HepG2 (cell line): Measurements from ENCODE around the gene GRM2. TPM values are rescaled to one million over a fixed set of nuclear protein-coding genes. Genes with fewer than 3 reads are reported as not detected.

Experiments
- ATAC-seq: fragments of 200-7000 bp; cut with Tn5 transposase; 3 replicates; pipeline ENCODE4 v1.9.1; 2020; ENCODE audit warnings: mild to moderate bottlenecking, moderate library complexity
- BruUV-seq: library from RNA; stranded (reverse); fragments of 400-500 nt; replicated peaks from 2 replicates; lab custom pipeline; 2021; lab: Mats Ljungman, UMichigan
- CTCF ChIA-PET: fragments of 300-600 bp; formaldehyde crosslinking; extraction: SDS; loops from one replicate; lab custom pipeline; 2021; ENCODE audit warnings: low total read pairs, inconsistent platforms, low intra/inter-chr PET ratio; lab: Yijun Ruan, JAX
- POLR2A ChIA-PET: fragments of 350-600 bp; sonication (Branson Sonifier 250); formaldehyde crosslinking; loops from one replicate; lab custom pipeline; 2020; ENCODE audit warnings: antibody characterized with exemption, inconsistent platforms; lab: Yijun Ruan, JAX
- DNase-seq: peaks from one replicate; pipeline ENCODE4 v3.0.0-alpha.2; 2015; ENCODE audit warnings: low spot score
- FAIRE-seq: peaks from 3 replicates; lab custom pipeline; 2011; peaks lifted over from hg19 to GRCh38; lab: Jason Lieb, UNC
- H2AFZ ChIP-seq: one replicate; pipeline ENCODE4 v1.6.1; 2011; ENCODE audit warnings: low read length, inconsistent platforms
- H3K27ac ChIP-seq: fragments of 300-600 bp; 3 replicates; pipeline ENCODE4 v1.8.0; 2011; ENCODE audit warnings: mixed run types, mild to moderate bottlenecking, mixed read lengths, low read length, inconsistent platforms; ENCODE audit not compliant: insufficient read depth; ENCODE audit errors: extremely low read length
- H3K27me3 ChIP-seq, 2 experiments: fragments of 200-600 bp in 1 of 2; 2 replicates in 1 of 2; 3 replicates in 1 of 2; pipeline versions ENCODE4 v1.6.0 to v1.8.0; 2011; ENCODE audit warnings: low read length in 2 of 2, mild to moderate bottlenecking in 2 of 2, moderate library complexity in 2 of 2, inconsistent platforms in 1 of 2; ENCODE audit not compliant: insufficient read depth in 2 of 2, control insufficient read depth in 1 of 2
- H3K36me3 ChIP-seq, 2 experiments: fragments of 200-600 bp in 1 of 2; replicated peaks in 1 of 2; 2 replicates in 1 of 2; 3 replicates in 1 of 2; pipeline versions ENCODE4 v1.5.1 to v1.8.0; 2011; ENCODE audit warnings: low read length in 2 of 2, inconsistent platforms in 1 of 2; ENCODE audit not compliant: insufficient read depth in 2 of 2, control insufficient read depth in 1 of 2
- H3K4me1 ChIP-seq: 2 replicates; pipeline ENCODE4 v1.5.1; 2012; ENCODE audit warnings: low read length, inconsistent platforms; ENCODE audit not compliant: insufficient read depth
- H3K4me2 ChIP-seq: 2 replicates; pipeline ENCODE4 v1.6.0; 2011; ENCODE audit warnings: low read depth, low read length, inconsistent platforms
- H3K4me3 ChIP-seq, 3 experiments: fragments of 200-600 bp in 1 of 3; sonication (generic), shearing (Covaris generic) in 1 of 3; replicated peaks in 1 of 3; 2 replicates each; pipeline ENCODE4 v1.5.1; 2011 to 2016; ENCODE audit warnings: low read length in 3 of 3, inconsistent platforms in 2 of 3, low read depth in 2 of 3, mild to moderate bottlenecking in 2 of 3, control low read depth in 1 of 3, mixed read lengths in 1 of 3; ENCODE audit not compliant: insufficient read depth in 1 of 3
- H3K79me2 ChIP-seq: one replicate; pipeline ENCODE4 v1.6.1; 2011; ENCODE audit warnings: low read length, inconsistent platforms; ENCODE audit not compliant: insufficient read depth
- H3K9ac ChIP-seq: 2 replicates; pipeline ENCODE4 v1.6.0; 2011; ENCODE audit warnings: mild to moderate bottlenecking, low read depth, low read length, inconsistent platforms; ENCODE audit not compliant: insufficient read depth
- H3K9me3 ChIP-seq: 2 replicates; pipeline ENCODE4 v1.5.1; 2012; ENCODE audit warnings: mild to moderate bottlenecking, low read length
- H4K20me1 ChIP-seq: 2 replicates; pipeline ENCODE4 v1.6.0; 2011; ENCODE audit warnings: inconsistent platforms, mild to moderate bottlenecking, low read length, moderate library complexity; ENCODE audit not compliant: insufficient read depth
- ATF7-NPFF ChIP-seq: sonication (generic); formaldehyde crosslinking; IDR thresholded peaks from 2 replicates; pipeline ENCODE4 v1.8.1; 2023; ENCODE audit warnings: mild to moderate bottlenecking, low read depth, missing genetic modification reagents, moderate library complexity
- DPF2 ChIP-seq: sonication (generic); formaldehyde crosslinking; IDR thresholded peaks from 2 replicates; pipeline ENCODE4 v1.4.0; 2020; ENCODE audit warnings: mild to moderate bottlenecking, low read depth, missing genetic modification reagents, borderline replicate concordance
- FOXJ3 ChIP-seq: sonication (generic); formaldehyde crosslinking; IDR thresholded peaks from 2 replicates; pipeline ENCODE4 v1.4.0; 2020; ENCODE audit warnings: missing genetic modification reagents, mild to moderate bottlenecking, borderline replicate concordance
- KLF9 ChIP-seq: IDR thresholded peaks from 2 replicates; pipeline ENCODE4 v1.6.1; 2016; ENCODE audit warnings: low read depth
- MIXL1 ChIP-seq: IDR thresholded peaks from 2 replicates; pipeline ENCODE4 v1.6.1; 2016
- PHF8 ChIP-seq: sonication (generic); formaldehyde crosslinking; IDR thresholded peaks from 2 replicates; pipeline ENCODE4 v1.5.0; 2020; ENCODE audit warnings: missing genetic modification reagents
- RBAK ChIP-seq: sonication (generic); formaldehyde crosslinking; IDR thresholded peaks from 2 replicates; pipeline ENCODE4 v1.5.1; 2020; ENCODE audit warnings: mild to moderate bottlenecking, missing genetic modification reagents
- SMYD3 ChIP-seq: sonication (generic); formaldehyde crosslinking; IDR thresholded peaks from 2 replicates; pipeline ENCODE4 v1.8.1; 2023; ENCODE audit warnings: mild to moderate bottlenecking, missing genetic modification reagents
- ZMAT3 ChIP-seq: sonication (generic); formaldehyde crosslinking; conservative IDR thresholded peaks from 2 replicates; pipeline ENCODE4 v1.7.0; 2021; ENCODE audit warnings: missing genetic modification reagents
- ZNF296 ChIP-seq: sonication (generic); formaldehyde crosslinking; conservative IDR thresholded peaks from 2 replicates; pipeline ENCODE4 v1.5.0; 2020; ENCODE audit warnings: mild to moderate bottlenecking, missing genetic modification reagents
- ZNF335 ChIP-seq: sonication (generic); formaldehyde crosslinking; IDR thresholded peaks from 2 replicates; pipeline ENCODE4 v1.4.0; 2020; ENCODE audit warnings: missing genetic modification reagents
- ZNF556 ChIP-seq: sonication (generic); formaldehyde crosslinking; IDR thresholded peaks from 2 replicates; pipeline ENCODE4 v1.4.0; 2020; ENCODE audit warnings: mild to moderate bottlenecking, missing genetic modification reagents, borderline replicate concordance
- ZNF564 ChIP-seq: sonication (generic); formaldehyde crosslinking; IDR thresholded peaks from 2 replicates; pipeline ENCODE4 v1.8.1; 2023; ENCODE audit warnings: mild to moderate bottlenecking, missing genetic modification reagents
- ZNF660 ChIP-seq: sonication (generic); formaldehyde crosslinking; IDR thresholded peaks from 2 replicates; pipeline ENCODE4 v1.5.1; 2020; ENCODE audit warnings: mild to moderate bottlenecking, low read depth, missing genetic modification reagents, borderline replicate concordance
- ZNF713 ChIP-seq: sonication (generic); formaldehyde crosslinking; IDR thresholded peaks from 2 replicates; pipeline ENCODE4 v1.4.0; 2020; ENCODE audit warnings: mild to moderate bottlenecking, missing genetic modification reagents
- ZNF782 ChIP-seq: sonication (generic); formaldehyde crosslinking; IDR thresholded peaks from 2 replicates; pipeline ENCODE4 v1.4.0; 2020; ENCODE audit warnings: missing genetic modification reagents, mild to moderate bottlenecking, borderline replicate concordance
- ZSCAN29 ChIP-seq: sonication (generic); formaldehyde crosslinking; conservative IDR thresholded peaks from 2 replicates; pipeline ENCODE4 v1.4.0; 2020; ENCODE audit warnings: mild to moderate bottlenecking, missing genetic modification reagents
- WGBS: methylation state at CpG from one replicate; pipeline ENCODE4 v1.1.6; 2017; ENCODE audit warnings: low lambda C conversion rate; 5-methylcytosine and 5-hydroxymethylcytosine counted together
- in situ Hi-C: cut with HindIII; loops from 2 replicates; pipeline ENCODE4 v1.10.0; 2017; ENCODE audit warnings: low pct_unique_long_range_greater_than_20kb; ENCODE audit not compliant: extremely low pct_ligation_motif_present
- intact Hi-C: fragments of 100-400 bp; cut with micrococcal nuclease; formaldehyde crosslinking; loops from one replicate; pipeline ENCODE4 v1.10.0; 2022; ENCODE audit not compliant: unreplicated experiment
- polyA plus RNA-seq, 8 experiments: library from polyadenylated mRNA; depleted of rRNA in 3 of 8; stranded (reverse) in 7 of 8; unstranded in 1 of 8; fragments of >200 nt; fragmentation: Illumina TruSeq in 4 of 8; extraction: Trizol in 4 of 8; gene quantifications; 2 replicates each; pipeline versions ENCODE4 v1.2.1 to v1.2.3, GENCODE V29; 2011 to 2016; ENCODE audit warnings: low read depth in 4 of 8, missing spikeins in 1 of 8, mixed read lengths in 1 of 8; ENCODE audit not compliant: insufficient read depth in 1 of 8
- total RNA-seq, 5 experiments: library from RNA; depleted of rRNA; stranded (reverse); fragments of >200 nt; fragmentation: Illumina TruSeq; extraction: Trizol; gene quantifications; 2 replicates each; pipeline ENCODE4 v1.2.3, GENCODE V29; 2016; ENCODE audit warnings: low read depth in 1 of 5
- TF ChIP-seq, protein P1 (sequence below): sonication (generic); formaldehyde crosslinking; IDR thresholded peaks from 2 replicates; pipeline ENCODE4 v1.4.0; 2020; ENCODE audit warnings: missing genetic modification reagents; ENCODE audit errors: not compliant biosample characterization
- TF ChIP-seq, protein P2 (sequence below): fragments of 450-650 bp; IDR thresholded peaks from 2 replicates; pipeline ENCODE4 v1.6.1; 2017; ENCODE audit warnings: mild to moderate bottlenecking
- TF ChIP-seq, protein P3 (sequence below): sonication (generic); formaldehyde crosslinking; IDR thresholded peaks from 2 replicates; pipeline ENCODE4 v1.5.0; 2020; ENCODE audit warnings: mild to moderate bottlenecking, missing genetic modification reagents

GRM2 gene
- total and polyA plus RNA-seq, 2 of the 13 experiments (the other 11 are each of a cell fraction or from before 2014, with no cell fraction given), result 0.04 to 0.07 TPM

DNA sequence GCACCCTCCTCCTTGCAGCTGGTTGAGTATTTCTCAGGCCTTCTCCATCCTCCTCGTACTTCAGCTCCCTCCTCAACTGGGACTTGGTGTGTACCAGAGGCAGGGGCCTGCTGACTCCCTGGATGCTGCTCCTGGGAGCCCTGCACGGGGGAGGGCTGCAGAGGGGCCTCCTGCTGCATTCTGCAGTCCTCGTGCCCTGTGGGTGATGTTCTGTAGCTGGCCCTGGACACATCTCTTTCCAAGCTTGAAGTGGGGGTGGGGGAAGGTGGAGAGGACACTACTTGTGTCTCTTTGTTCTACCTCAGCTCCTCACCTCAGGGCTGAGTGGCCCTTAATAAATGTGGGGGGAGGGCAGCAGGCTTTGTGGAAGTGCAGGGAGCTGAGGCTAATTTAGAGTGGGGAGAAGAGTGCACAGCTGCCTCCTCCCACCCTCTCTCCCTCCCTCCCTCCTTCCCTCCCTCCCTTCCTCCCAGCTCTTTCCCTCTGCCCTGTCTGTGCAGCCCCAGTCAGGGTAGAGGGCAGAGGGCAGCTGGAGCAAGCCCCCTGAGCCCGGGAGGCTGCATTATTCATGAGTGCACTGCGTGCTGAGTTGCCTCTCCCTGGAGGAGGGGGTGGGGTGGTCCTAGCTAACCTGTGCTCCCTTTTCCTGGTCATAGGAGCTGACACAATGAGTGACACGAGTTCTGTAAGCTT lies 3.7 kb upstream of the GRM2 start:
- H2AFZ ChIP-seq, result no peak overlapping the region
- no peak for ATAC-seq
- TF ChIP-seq DPF2 (CRISPR knock-in tag) (no peak), ZSCAN29 (CRISPR knock-in tag) (no peak), SMYD3 (no peak), ZNF660 (CRISPR knock-in tag) (no peak), ZNF713 (CRISPR knock-in tag) (no peak), FOXJ3 (CRISPR knock-in tag) (no peak), KLF9 (CRISPR knock-in tag) (no peak), MIXL1 (CRISPR knock-in tag) (no peak), ZMAT3 (no peak), ATF7-NPFF (CRISPR knock-in tag) (no peak), ZNF296 (CRISPR knock-in tag) (no peak), RBAK (CRISPR knock-in tag) (no peak), PHF8 (CRISPR knock-in tag) (no peak), ZNF556 (CRISPR knock-in tag) (no peak), ZNF564 (CRISPR knock-in tag) (no peak), ZNF335 (CRISPR knock-in tag) (no peak), ZNF782 (CRISPR knock-in tag) (no peak)
- TF ChIP-seq, protein P1, sequence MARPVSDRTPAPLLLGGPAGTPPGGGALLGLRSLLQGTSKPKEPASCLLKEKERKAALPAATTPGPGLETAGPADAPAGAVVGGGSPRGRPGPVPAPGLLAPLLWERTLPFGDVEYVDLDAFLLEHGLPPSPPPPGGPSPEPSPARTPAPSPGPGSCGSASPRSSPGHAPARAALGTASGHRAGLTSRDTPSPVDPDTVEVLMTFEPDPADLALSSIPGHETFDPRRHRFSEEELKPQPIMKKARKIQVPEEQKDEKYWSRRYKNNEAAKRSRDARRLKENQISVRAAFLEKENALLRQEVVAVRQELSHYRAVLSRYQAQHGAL (CRISPR knock-in tag), result no peak
- TF ChIP-seq, protein P2, sequence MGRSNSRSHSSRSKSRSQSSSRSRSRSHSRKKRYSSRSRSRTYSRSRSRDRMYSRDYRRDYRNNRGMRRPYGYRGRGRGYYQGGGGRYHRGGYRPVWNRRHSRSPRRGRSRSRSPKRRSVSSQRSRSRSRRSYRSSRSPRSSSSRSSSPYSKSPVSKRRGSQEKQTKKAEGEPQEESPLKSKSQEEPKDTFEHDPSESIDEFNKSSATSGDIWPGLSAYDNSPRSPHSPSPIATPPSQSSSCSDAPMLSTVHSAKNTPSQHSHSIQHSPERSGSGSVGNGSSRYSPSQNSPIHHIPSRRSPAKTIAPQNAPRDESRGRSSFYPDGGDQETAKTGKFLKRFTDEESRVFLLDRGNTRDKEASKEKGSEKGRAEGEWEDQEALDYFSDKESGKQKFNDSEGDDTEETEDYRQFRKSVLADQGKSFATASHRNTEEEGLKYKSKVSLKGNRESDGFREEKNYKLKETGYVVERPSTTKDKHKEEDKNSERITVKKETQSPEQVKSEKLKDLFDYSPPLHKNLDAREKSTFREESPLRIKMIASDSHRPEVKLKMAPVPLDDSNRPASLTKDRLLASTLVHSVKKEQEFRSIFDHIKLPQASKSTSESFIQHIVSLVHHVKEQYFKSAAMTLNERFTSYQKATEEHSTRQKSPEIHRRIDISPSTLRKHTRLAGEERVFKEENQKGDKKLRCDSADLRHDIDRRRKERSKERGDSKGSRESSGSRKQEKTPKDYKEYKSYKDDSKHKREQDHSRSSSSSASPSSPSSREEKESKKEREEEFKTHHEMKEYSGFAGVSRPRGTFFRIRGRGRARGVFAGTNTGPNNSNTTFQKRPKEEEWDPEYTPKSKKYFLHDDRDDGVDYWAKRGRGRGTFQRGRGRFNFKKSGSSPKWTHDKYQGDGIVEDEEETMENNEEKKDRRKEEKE, result no peak
- TF ChIP-seq, protein P3, sequence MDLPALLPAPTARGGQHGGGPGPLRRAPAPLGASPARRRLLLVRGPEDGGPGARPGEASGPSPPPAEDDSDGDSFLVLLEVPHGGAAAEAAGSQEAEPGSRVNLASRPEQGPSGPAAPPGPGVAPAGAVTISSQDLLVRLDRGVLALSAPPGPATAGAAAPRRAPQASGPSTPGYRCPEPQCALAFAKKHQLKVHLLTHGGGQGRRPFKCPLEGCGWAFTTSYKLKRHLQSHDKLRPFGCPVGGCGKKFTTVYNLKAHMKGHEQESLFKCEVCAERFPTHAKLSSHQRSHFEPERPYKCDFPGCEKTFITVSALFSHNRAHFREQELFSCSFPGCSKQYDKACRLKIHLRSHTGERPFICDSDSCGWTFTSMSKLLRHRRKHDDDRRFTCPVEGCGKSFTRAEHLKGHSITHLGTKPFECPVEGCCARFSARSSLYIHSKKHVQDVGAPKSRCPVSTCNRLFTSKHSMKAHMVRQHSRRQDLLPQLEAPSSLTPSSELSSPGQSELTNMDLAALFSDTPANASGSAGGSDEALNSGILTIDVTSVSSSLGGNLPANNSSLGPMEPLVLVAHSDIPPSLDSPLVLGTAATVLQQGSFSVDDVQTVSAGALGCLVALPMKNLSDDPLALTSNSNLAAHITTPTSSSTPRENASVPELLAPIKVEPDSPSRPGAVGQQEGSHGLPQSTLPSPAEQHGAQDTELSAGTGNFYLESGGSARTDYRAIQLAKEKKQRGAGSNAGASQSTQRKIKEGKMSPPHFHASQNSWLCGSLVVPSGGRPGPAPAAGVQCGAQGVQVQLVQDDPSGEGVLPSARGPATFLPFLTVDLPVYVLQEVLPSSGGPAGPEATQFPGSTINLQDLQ (CRISPR knock-in tag), result no peak
- TF ChIP-seq, all 625 proteins: peak for 0
- H3K4me3 ChIP-seq, result no peak overlapping the region
- H3K4me1 ChIP-seq, result peaks cover 7% of the 10 kb centered on the region; the same call in 1 of the 2 replicates
- no peak overlapping the region for H3K27ac ChIP-seq
- no peaks in the 10 kb centered on the region for H3K79me2 ChIP-seq
- H4K20me1 ChIP-seq, result peaks cover 11% of the 10 kb centered on the region; the same call in 1 of the 2 replicates
- no peaks in the 10 kb centered on the region for H3K9me3 ChIP-seq
- no peak overlapping the region for H3K4me2 ChIP-seq
- WGBS, result 81% methylated on average over 5 of the region's 6 CpGs
- intact Hi-C loops, result no loop called here
- H3K27me3 ChIP-seq, result peaks cover 0 to 10% of the 10 kb centered on the region in 2 experiments; a peak in 2 of 5 replicates
- POLR2A ChIA-PET, result no interaction called here
- FAIRE-seq (no peak), DNase-seq (no peak)
- H3K9ac ChIP-seq, result no peak overlapping the region
- CTCF ChIA-PET, result no interaction called here
- BruUV-seq, result no TSS peak
- in situ Hi-C loops, result no loop called here
- peaks cover 15 to 22% of the 10 kb centered on the region in 2 experiments for H3K36me3 ChIP-seq
